ENCODE results near the gene ZNF784. TPM values are rescaled to one million over a fixed set of nuclear protein-coding genes. Genes with fewer than 3 reads are reported as not detected.

The ZNF784 gene
- total and polyA plus RNA-seq, 2 of the 13 experiments (the other 11 are each of a cell fraction or from before 2014, with no cell fraction given): 4.1 to 4.2 TPM

GRCh38 chr19:55647732-55648584, 23.6 kb upstream of the ZNF784 start, which contains the start of gene CCDC106 (continued):
- no peak for TF ChIP-seq TGIF2 (CRISPR knock-in tag; IDR thresholded peaks at IDR 0.05)
- TF ChIP-seq ZFP36 (IDR thresholded peaks at IDR 0.05; ENCODE audit: borderline replicate concordance, low read depth, low read length, partially characterized antibody): no peak
- TF ChIP-seq ZNF619 (CRISPR knock-in tag; IDR thresholded peaks at IDR 0.05): 0 out of 2 replicates have a peak, but pooled peaks have one; percentile 50
- TF ChIP-seq ZZZ3 (CRISPR knock-in tag; IDR thresholded peaks at IDR 0.05; ENCODE audit: borderline replicate concordance): no peak
- TF ChIP-seq CBX5 (CRISPR knock-in tag; IDR thresholded peaks at IDR 0.05; ENCODE audit: borderline replicate concordance): no peak
- no peak for TF ChIP-seq ZNF354B (CRISPR knock-in tag; IDR thresholded peaks at IDR 0.05)
- no peak for TF ChIP-seq REST (IDR thresholded peaks at IDR 0.05; ENCODE audit: borderline replicate concordance in 1 of 2, low read depth in 1 of 2, low read length in 2 of 2)
- peak; percentile 84 for TF ChIP-seq YY1 (IDR thresholded peaks at IDR 0.05; ENCODE audit: insufficient read depth, insufficient replicate concordance, low read depth, low read length)
- TF ChIP-seq ZNF251 (CRISPR knock-in tag; IDR thresholded peaks at IDR 0.05): no peak
- TF ChIP-seq, protein P1, sequence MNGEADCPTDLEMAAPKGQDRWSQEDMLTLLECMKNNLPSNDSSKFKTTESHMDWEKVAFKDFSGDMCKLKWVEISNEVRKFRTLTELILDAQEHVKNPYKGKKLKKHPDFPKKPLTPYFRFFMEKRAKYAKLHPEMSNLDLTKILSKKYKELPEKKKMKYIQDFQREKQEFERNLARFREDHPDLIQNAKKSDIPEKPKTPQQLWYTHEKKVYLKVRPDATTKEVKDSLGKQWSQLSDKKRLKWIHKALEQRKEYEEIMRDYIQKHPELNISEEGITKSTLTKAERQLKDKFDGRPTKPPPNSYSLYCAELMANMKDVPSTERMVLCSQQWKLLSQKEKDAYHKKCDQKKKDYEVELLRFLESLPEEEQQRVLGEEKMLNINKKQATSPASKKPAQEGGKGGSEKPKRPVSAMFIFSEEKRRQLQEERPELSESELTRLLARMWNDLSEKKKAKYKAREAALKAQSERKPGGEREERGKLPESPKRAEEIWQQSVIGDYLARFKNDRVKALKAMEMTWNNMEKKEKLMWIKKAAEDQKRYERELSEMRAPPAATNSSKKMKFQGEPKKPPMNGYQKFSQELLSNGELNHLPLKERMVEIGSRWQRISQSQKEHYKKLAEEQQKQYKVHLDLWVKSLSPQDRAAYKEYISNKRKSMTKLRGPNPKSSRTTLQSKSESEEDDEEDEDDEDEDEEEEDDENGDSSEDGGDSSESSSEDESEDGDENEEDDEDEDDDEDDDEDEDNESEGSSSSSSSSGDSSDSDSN (CRISPR knock-in tag; IDR thresholded peaks at IDR 0.05): peak; percentile 19; the same call in 1 of the 2 replicates
- TF ChIP-seq HNRNPUL1 (IDR thresholded peaks at IDR 0.05; ENCODE audit: low read depth, low read length): no peak
- peak; percentile 38; the same call in 1 of the 2 replicates for TF ChIP-seq RXRA (CRISPR knock-in tag; IDR thresholded peaks at IDR 0.05)
- TF ChIP-seq ZNF784 (CRISPR knock-in tag; IDR thresholded peaks at IDR 0.05; ENCODE audit: borderline replicate concordance): no peak; the same call in 1 of the 2 replicates
- TF ChIP-seq ZNF747 (CRISPR knock-in tag; IDR thresholded peaks at IDR 0.05; ENCODE audit: borderline replicate concordance): peak; percentile 88; the same call in 1 of the 2 replicates
- TF ChIP-seq ZNF543 (CRISPR knock-in tag; IDR thresholded peaks at IDR 0.05): peak; percentile 51; the same call in 1 of the 2 replicates
- TF ChIP-seq, protein P2, sequence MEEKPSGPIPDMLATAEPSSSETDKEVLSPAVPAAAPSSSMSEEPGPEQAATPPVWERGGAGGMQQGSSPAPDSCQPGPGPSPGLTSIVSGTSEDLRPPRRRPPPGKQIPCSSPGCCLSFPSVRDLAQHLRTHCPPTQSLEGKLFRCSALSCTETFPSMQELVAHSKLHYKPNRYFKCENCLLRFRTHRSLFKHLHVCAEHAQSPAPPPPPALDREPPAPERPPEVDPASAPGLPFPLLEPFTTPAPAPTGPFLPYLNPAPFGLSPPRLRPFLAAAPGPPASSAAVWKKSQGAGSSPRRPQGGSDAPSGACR (CRISPR knock-in tag; IDR thresholded peaks at IDR 0.05): no peak
- TF ChIP-seq RBFOX2 (IDR thresholded peaks at IDR 0.05; ENCODE audit: low read depth, low read length): peak; percentile 76
- TF ChIP-seq DNMT3B (CRISPR knock-in tag; conservative IDR thresholded peaks at IDR 0.05): no peak
- no peak; the same call in 1 of the 2 replicates for TF ChIP-seq SP4 (CRISPR knock-in tag; IDR thresholded peaks at IDR 0.05)
- TF ChIP-seq NR2F6 (IDR thresholded peaks at IDR 0.05): no peak
- TF ChIP-seq NR2F6 (CRISPR knock-in tag; IDR thresholded peaks at IDR 0.05): no peak
- no peak for TF ChIP-seq RFX1 (IDR thresholded peaks at IDR 0.05)
- no peak; the same call in 1 of the 2 replicates for TF ChIP-seq MAX (IDR thresholded peaks at IDR 0.05)

Data from HepG2 (cell line).